Stimulated activated memory B cell treated with anti-CD40 and anti-IgM and Interleukin-4, amounts not matched to agents 10 μg/mL and 1 μg/mL and 100 μg/mL, for 72 hours (primary cell): ENCODE measurements around the gene ARL11.
"Not testable (repeated sequence)": the region's sequence is repeated elsewhere in the genome, so short reads cannot be mapped to it uniquely, and the experiment has no call there.

Experiments used
- ATAC-seq: fragments of 150-1000 bp; cut with Tn5 transposase; 2 replicates; pipeline ENCODE4 v1.10.0; 2021
- H3K27ac Mint-ChIP-seq: one replicate; pipeline ENCODE4 v1.8.0; 2022; ENCODE audit warnings: mild to moderate bottlenecking, mixed read lengths
- H3K27me3 Mint-ChIP-seq: one replicate; pipeline ENCODE4 v1.8.0; 2022; ENCODE audit warnings: mixed read lengths
- H3K36me3 Mint-ChIP-seq: one replicate; pipeline ENCODE4 v1.8.0; 2022; ENCODE audit warnings: mixed read lengths
- H3K4me1 Mint-ChIP-seq: one replicate; pipeline ENCODE4 v1.8.0; 2022; ENCODE audit warnings: mixed read lengths
- H3K4me3 Mint-ChIP-seq: one replicate; pipeline ENCODE4 v1.8.0; 2022; ENCODE audit warnings: mild to moderate bottlenecking, moderate library complexity, mixed read lengths
- H3K9me3 Mint-ChIP-seq: one replicate; pipeline ENCODE4 v1.8.0; 2022; ENCODE audit warnings: mixed read lengths

ARL11 gene

DNA sequence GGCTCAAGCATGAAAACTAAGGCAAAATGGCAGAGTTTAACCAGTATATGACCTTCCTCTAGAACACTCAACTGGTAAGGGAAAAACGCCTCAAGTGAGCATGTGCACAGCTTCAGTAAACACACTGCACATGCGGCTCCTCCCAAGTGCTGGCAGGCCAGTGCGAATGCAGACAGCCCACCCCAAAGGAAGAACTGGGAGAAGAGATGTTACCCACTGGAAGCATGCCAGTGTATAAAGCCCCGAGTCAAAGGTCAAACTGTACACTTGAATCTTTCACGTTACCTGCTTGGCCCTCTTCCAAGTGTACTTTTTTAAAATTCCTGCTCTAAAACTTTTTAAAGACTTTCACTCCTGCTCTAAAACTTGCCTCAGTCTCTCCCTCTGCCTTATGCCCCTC lies 23.7 kb upstream of the ARL11 start:
- Mint-ChIP-seq H3K9me3 (no peaks in the 10 kb centered on the region), H3K4me3 (no peak overlapping the region), H3K27me3 (no peaks in the 10 kb centered on the region), H3K4me1 (peaks cover 11% of the 10 kb centered on the region), H3K36me3 (no peaks in the 10 kb centered on the region), H3K27ac (no peak overlapping the region)
- ATAC-seq, result no peak

DNA sequence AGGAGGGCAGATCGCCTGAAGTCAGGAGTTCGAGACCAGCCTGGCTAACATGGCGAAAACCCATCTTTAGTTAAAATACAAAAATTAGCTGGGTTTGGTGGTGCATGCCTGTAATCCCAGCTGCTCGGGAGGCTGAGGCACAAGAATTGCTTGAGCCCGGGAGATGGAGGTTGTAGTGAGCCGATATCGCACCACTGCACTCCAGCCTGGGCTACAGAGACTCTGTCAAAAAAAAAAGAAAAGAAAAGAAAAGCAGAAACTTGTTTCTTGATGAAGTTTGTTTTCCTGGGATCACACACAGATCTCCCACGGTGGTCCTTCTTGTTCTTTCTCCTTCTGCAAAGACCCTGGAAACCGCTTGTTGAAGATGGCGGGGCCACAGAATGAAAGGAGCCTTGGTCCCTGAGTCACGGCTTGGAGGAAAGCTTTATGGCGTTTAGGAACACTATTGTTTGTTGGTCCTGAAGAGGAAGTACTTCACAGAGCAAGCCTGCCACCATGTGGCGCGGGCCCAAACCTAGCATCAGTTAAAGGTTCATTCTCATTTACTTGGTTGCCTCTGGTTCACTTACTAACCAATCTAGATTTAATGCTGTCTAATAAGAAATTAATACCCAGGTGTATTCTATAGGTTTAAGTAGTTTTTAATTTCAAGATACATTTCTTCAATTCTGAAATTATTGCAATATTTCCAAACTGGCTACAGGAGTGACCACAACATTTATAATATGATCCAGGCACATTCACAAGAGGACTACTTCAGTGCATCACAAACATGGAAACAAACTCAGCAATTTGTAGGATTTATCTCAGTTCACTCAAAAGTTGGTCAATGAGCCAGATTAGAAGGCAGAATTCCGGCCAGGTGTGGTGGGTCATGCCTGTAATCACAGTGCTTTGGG lies 21.3 kb upstream of the ARL11 start:
- Mint-ChIP-seq H3K4me1 (peaks cover 11% of the 10 kb centered on the region), H3K27me3 (no peaks in the 10 kb centered on the region), H3K27ac (peak overlapping the region; percentile 84), H3K4me3 (peak overlapping the region; percentile 78), H3K36me3 (no peaks in the 10 kb centered on the region), H3K9me3 (no peaks in the 10 kb centered on the region)
- ATAC-seq, result peak; percentile 95

DNA sequence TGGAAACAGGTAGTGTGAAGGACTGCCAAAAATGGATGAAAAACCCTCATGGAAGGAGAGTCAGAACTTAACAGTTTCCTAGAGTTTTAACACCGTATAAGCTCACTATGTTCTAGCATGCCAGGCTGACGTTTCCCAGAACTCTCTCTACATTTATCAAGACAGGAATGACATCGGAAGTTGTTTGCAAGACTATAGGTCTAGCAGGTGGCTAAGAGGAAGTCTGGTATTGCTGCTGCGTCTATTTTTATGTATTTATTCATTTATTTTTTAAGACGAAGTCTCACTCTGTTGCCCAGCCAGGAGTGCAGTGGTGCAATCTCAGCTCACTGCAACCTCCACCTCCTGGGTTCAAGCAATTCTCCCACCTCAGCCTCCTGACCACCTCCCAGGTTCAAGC lies 20.5 kb upstream of the ARL11 start:
- Mint-ChIP-seq H3K27me3 (no peaks in the 10 kb centered on the region), H3K9me3 (no peaks in the 10 kb centered on the region), H3K27ac (no peak overlapping the region), H3K4me1 (peaks cover 11% of the 10 kb centered on the region), H3K36me3 (no peaks in the 10 kb centered on the region), H3K4me3 (no peak overlapping the region)
- ATAC-seq, result no peak

DNA sequence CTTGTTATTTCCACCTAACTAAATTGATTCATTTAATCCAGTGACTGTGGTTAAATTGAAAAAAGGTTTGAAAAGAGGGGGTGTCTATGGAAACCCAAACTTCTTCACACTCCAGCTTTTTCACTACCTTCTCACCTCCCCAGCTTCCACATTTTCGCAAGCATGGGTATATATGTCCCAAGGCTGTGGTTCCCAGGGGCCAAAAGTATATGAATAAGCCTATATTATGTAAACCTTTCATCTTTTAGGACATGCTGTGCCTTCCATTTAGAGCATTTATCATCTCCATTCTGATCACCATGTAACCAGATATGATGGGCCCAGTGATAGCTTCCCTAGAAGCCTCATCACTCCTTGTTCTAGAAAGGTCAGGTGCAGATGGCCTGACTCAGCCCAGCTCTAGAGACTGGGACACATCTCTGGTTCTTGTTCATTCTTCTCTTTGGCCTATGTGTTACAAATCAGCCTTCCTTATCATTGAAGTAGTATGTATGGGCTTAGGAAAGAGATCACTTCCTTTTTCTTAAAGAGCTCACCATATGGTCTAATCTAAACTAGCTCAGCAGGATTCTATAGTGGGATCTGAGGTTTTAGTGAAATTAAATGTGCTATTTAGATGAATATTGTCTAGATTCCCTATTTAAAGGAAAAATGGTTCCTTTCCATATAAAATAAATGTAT lies 19.5 kb upstream of the ARL11 start:
- no peak for ATAC-seq
- no peak overlapping the region for H3K4me3 Mint-ChIP-seq

DNA sequence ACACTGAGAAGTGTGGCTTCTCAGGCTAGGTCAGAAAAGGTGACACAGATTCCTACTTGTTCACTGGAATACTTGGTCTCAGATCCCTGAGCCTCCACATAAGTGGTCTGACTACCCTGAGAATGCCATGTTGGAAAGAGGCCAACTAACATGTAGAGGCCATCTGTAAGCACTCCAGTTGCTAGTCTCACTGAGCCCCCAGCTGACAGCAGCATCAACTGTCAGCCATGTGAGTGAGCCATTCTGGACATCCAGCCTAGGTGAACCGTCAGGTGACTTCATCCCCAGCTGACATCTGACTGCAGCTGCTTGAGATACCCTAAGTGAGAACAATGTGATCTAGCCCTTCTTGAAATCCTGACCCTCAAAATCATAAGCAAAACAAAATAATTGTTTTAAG lies 18.1 kb upstream of the ARL11 start:
- Mint-ChIP-seq H3K4me3 (no peak overlapping the region), H3K27ac (no peak overlapping the region), H3K27me3 (no peaks in the 10 kb centered on the region), H3K4me1 (peaks cover 11% of the 10 kb centered on the region), H3K36me3 (no peaks in the 10 kb centered on the region), H3K9me3 (no peaks in the 10 kb centered on the region)
- ATAC-seq, result no peak

More for the DNA sequence above, 19.5 kb upstream of the ARL11 start:
- H3K9me3 Mint-ChIP-seq, result no peaks in the 10 kb centered on the region
- no peaks in the 10 kb centered on the region for H3K27me3 Mint-ChIP-seq
- no peak overlapping the region for H3K27ac Mint-ChIP-seq
- no peaks in the 10 kb centered on the region for H3K36me3 Mint-ChIP-seq
- peaks cover 11% of the 10 kb centered on the region for H3K4me1 Mint-ChIP-seq

DNA sequence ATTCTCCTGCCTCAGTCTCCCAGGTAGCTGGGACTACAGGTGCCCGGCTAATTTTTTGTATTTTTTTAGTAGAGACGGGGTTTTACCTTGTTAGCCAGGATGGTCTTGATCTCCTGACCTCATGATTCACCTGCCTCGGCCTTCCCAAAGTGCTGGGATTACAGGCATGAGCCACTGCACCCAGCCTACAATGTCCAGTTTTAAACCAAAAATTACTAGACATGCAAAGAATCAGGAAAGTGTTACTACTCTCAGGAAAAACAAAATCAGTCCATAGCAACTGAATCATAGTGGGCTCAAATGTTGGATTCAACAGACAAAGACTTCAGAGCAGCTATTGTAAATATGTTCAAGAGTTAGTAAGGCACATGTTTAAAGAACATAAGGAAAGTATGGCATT lies 16.3 kb upstream of the ARL11 start:
- H3K27ac Mint-ChIP-seq, H3K27me3 Mint-ChIP-seq, H3K4me1 Mint-ChIP-seq, H3K4me3 Mint-ChIP-seq, H3K36me3 Mint-ChIP-seq, H3K9me3 Mint-ChIP-seq, ATAC-seq: not testable (repeated sequence)

DNA sequence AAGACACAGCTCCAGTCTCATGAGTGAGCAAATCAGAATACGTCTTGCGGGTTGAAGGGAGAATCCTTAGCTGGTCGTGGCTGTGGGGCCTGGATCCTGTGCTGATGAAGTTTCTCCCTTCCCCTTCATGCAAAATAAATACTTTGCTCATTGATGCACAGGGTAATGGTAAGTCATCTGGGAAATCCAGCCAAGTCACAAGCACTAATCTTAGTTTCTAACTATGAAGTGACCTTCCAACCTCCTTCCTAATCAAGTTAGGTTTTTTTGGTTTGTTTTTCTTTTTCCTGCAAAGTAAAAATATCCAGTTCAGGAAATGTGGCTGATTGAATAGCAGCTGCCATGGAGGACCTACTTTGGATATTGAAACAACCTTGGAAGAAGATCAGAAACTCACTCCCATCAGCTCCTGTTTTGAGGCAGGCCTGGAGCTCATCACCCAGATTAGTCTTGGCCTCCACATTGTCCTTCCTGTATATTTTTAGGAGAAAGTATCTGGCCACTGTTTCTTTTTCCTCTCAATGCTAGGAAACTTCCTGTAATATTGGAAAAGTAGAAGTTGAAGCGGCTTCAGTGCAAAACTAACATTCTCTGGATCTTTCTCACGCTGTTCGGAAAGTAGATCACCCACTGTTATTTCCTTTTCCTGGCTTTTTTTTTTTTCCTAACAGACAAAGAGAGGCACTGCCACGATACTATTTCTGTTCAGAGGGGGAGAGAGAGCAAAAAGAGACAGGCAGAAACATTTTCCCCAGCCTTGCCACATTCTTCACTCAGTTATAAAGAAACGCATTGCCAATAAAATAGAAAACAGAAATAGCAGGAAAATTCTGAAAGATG lies 12.3 kb upstream of the ARL11 start:
- no peak for ATAC-seq
- Mint-ChIP-seq H3K27me3 (no peaks in the 10 kb centered on the region), H3K36me3 (no peaks in the 10 kb centered on the region), H3K27ac (no peak overlapping the region), H3K9me3 (no peaks in the 10 kb centered on the region), H3K4me3 (no peak overlapping the region), H3K4me1 (peaks cover 4% of the 10 kb centered on the region)

DNA sequence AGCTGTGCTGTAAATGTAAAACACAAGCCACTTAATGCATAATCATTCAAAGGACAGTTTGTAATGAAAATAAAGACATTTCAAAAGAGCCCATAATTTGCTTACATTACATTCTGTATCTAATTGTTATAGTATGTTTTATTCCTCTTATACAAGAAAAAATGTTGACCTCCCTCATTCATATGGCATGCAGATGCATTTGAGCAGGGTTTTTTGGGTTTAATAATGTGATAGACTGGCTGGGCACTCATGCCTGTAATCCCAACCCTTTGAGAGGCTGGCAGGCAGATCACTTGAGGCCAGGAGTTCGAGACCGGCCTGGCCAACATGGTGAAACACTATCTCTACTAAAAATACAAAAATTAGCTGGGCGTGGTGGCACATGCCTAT lies 11.6 kb upstream of the ARL11 start:
- Mint-ChIP-seq H3K36me3 (no peaks in the 10 kb centered on the region), H3K27ac (no peak overlapping the region), H3K9me3 (no peaks in the 10 kb centered on the region), H3K27me3 (no peaks in the 10 kb centered on the region), H3K4me3 (no peak overlapping the region), H3K4me1 (peaks cover 4% of the 10 kb centered on the region)
- ATAC-seq, result no peak

DNA sequence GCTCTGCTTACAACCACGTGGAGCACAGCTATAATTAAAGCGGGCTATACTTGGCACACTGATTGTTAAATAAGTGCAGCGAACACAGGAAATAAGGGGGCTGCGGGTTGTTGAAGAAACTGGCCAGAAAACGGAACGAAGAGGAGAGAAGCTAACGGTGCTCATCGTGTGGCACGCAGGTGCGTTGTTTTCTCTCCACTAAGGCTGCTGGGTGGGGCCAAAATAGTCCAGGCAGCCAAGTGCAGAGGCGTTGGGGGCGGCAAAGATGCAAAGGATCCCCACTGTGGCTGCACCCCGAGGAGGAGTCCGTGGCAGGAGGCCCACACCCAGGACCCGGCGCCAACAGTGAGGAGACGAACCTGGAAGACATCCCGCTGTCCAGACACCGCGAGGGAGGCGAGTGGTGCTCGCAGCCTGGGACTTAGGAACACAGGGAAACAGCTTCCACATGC lies 8.1 kb upstream of the ARL11 start:
- H3K27ac Mint-ChIP-seq, result peak overlapping the region; percentile 36
- peaks cover 4% of the 10 kb centered on the region for H3K4me1 Mint-ChIP-seq
- peak overlapping the region; percentile 49 for H3K4me3 Mint-ChIP-seq
- H3K27me3 Mint-ChIP-seq, result no peaks in the 10 kb centered on the region
- no peaks in the 10 kb centered on the region for H3K9me3 Mint-ChIP-seq
- no peaks in the 10 kb centered on the region for H3K36me3 Mint-ChIP-seq
- ATAC-seq, result peak; percentile 60

DNA sequence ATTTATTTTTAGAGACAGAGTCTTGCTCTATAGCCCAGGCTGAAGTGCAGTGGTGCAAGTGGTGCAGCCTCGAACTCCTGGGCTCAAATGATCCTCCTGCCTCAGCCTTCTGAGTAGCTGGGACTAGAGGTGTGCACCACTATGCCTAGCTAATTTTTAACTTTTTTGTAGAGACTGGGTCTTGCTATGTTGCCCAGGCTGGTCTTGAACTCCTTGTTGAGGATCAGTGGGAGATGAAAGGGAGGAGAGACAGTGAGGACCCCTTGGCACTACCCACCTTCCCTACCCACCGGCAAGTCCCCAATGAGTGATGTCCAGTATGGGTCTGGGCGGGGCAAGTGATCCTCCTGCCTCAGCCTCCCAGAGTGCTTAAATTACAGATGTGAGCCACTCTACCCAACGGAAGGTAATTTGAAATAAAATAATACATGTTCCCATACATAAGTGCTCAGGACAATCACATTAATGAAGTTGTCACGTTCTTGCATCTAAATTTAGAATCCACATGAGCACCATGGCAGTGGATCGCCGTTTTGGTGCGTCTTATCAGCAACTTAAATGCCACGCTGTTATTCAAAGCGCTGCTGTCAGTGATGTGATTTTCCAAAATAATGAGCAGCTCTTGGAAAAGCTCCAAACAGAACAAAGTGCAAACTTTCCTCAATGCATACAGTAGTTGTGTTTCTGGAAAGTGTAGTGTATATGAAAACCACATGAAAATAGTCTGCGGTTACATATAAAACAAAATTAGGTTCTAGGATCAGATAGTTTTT lies 5.9 kb upstream of the ARL11 start:
- H3K27ac Mint-ChIP-seq, result no peak overlapping the region
- no peak overlapping the region for H3K4me3 Mint-ChIP-seq
- H3K27me3 Mint-ChIP-seq, result no peaks in the 10 kb centered on the region
- H3K36me3 Mint-ChIP-seq, result no peaks in the 10 kb centered on the region
- no peak for ATAC-seq
- peaks cover 4% of the 10 kb centered on the region for H3K4me1 Mint-ChIP-seq
- no peaks in the 10 kb centered on the region for H3K9me3 Mint-ChIP-seq

DNA sequence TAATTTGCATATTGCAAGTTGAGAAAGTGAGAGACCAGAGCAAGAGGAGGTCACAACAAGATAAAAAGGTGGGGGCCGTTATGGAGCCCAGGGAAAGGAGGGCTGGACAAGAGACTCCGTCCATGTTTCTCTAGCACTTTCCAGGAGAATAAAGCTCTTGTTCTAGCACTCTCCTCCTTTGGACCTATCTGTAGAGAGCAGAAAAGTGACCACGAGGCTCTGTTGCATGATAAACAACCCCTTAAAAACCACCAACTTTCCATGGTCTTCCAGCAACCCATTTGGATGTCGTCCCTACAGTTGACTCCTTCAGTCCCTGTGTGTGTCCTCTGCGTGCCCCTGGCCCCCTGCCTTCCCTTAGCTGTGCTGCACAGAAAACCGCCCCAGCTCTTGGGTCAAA lies 4.1 kb upstream of the ARL11 start:
- ATAC-seq, result no peak
- Mint-ChIP-seq H3K4me1 (peaks cover 20% of the 10 kb centered on the region), H3K9me3 (no peaks in the 10 kb centered on the region), H3K4me3 (no peak overlapping the region), H3K36me3 (no peaks in the 10 kb centered on the region), H3K27me3 (no peaks in the 10 kb centered on the region), H3K27ac (no peak overlapping the region)

DNA sequence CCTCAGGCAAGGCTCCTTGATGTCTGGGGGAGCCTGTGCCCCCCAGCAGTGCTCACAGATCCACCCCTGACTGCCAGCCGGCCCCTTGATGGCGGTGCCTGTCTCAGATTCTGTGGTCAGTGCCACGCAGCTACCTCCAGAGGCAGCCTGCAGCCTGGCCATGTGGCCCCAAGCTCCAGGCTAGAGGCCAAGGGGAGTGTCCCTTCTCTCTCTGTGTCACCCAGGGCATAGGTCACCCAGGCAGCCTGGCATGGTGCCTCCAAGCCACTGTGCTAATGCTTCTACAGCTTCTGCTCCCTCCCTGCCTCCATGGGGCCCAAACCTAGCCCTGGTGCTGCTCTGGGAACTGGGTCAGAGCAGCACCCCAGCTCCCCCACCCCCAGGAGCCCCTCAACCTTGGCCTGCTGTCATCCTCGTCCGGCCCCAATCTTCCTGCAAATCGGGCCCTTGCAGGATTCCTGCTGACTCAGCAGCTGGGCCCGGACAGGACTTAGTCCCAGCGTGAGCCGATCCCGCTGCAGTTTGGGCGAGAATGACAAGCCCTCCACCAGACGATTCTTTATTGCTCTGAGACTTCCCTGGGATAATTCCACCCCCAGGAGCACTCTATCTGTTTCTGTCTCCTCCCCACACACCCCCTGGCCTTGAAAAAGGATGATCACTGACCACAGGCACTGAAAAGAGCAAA lies 2.8 kb upstream of the ARL11 start:
- no peak overlapping the region for H3K27ac Mint-ChIP-seq

DNA sequence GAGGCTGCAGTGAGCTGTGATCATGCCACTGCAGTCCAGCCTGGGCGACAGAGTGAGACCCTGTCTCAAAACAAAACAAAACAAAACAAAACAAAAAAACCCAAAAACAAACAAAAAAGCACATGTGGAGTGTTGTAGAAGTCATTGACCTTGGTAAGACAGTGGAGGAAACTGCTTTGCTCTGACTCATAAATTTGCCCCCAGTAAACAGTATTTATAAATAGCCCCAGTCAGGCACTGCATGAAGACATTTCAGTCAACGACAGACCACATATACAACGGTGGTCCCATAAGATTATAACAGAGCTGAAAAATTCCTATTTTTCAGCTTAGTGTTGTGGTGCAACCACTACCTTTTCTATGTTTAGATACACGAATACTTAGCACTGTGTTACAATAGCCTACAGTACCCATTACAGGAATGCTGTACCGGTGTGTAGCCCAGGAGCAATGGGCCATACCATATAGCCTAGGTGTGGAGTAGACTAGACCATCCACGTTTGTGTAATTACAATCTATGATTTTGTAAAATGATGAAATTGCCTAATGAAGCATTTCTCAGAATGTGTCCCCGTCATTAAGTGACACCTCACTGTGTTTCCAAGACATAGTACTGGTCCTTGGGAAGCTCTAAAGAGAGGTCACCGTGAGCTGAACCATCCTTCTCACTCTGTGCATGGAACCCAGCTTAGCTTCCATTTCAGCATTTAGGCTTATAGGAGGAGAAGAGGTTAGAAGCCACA lies 1.1 kb downstream of the ARL11 start:
- Mint-ChIP-seq H3K27me3 (no peaks in the 10 kb centered on the region), H3K9me3 (no peaks in the 10 kb centered on the region), H3K36me3 (peaks cover 13% of the 10 kb centered on the region), H3K4me3 (peak overlapping the region; percentile 99), H3K27ac (peak overlapping the region; percentile 96), H3K4me1 (peaks cover 25% of the 10 kb centered on the region)
- no peak for ATAC-seq

More for the DNA sequence above, 2.8 kb upstream of the ARL11 start:
- Mint-ChIP-seq H3K36me3 (peaks cover under 1% of the 10 kb centered on the region), H3K4me3 (no peak overlapping the region), H3K27me3 (no peaks in the 10 kb centered on the region), H3K4me1 (peaks cover 18% of the 10 kb centered on the region), H3K9me3 (no peaks in the 10 kb centered on the region)
- ATAC-seq, result no peak

DNA sequence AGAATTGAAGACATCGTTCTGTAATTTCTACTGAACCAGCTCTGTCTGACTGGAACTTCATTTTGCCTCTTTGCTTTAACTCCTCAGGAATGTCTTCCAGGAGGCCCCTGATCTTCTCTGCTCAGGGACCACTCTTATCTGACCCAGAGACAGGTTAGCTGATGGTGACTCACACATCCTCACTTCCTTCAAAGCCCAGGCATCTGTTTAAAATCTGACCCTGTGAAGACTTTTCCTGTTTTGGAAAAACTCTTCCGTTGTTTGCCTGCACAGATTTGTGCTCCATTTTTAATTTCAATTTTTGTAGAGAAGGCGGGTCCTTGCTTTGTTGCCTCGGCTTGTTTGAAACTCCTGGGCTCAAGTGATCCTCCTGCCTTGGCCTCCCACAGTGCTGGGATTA lies 1.6 kb downstream of the ARL11 start:
- peaks cover 13% of the 10 kb centered on the region for H3K36me3 Mint-ChIP-seq
- peak overlapping the region; percentile 31 for H3K4me3 Mint-ChIP-seq
- no peaks in the 10 kb centered on the region for H3K27me3 Mint-ChIP-seq
- H3K4me1 Mint-ChIP-seq, result peaks cover 30% of the 10 kb centered on the region
- ATAC-seq, result no peak
- H3K27ac Mint-ChIP-seq, result no peak overlapping the region
- H3K9me3 Mint-ChIP-seq, result no peaks in the 10 kb centered on the region
